ENCODE data around the gene TOX2.

DNA sequence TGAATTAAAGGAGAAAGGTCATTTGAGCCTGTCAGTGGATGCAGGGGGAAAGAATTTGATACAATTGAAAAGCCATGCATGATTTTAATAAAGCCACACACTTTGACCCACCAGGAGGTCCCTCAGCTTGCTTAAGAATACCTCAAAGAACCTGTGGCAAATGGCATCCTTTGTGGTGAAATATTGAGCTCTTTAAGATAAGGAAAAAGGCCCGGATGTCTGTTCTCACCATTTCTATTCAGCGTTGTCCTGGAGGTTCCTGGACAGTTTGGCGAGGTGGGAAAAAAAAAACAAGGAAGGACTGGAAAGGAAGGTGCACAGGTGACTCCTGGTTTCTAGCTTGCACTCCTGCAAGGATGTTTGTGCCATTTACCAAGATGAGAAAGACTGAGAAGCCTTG, 91.0 kb downstream of the TOX2 start:
- TF ChIP-seq, protein P1, sequence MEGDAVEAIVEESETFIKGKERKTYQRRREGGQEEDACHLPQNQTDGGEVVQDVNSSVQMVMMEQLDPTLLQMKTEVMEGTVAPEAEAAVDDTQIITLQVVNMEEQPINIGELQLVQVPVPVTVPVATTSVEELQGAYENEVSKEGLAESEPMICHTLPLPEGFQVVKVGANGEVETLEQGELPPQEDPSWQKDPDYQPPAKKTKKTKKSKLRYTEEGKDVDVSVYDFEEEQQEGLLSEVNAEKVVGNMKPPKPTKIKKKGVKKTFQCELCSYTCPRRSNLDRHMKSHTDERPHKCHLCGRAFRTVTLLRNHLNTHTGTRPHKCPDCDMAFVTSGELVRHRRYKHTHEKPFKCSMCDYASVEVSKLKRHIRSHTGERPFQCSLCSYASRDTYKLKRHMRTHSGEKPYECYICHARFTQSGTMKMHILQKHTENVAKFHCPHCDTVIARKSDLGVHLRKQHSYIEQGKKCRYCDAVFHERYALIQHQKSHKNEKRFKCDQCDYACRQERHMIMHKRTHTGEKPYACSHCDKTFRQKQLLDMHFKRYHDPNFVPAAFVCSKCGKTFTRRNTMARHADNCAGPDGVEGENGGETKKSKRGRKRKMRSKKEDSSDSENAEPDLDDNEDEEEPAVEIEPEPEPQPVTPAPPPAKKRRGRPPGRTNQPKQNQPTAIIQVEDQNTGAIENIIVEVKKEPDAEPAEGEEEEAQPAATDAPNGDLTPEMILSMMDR (IDR thresholded peaks at IDR 0.05), result no peak
- no peak for TF ChIP-seq POLR2A (IDR thresholded peaks at IDR 0.05)

Data from ovary (tissue), 3 donors.